ENCODE measurements around the gene CCDC97. TPM values are rescaled to one million over a fixed set of nuclear protein-coding genes. Genes with fewer than 3 reads are reported as not detected.

CCDC97 gene
- total and polyA plus RNA-seq, 5 donors: 12.2 to 22.2 (median 18.1) TPM

DNA sequence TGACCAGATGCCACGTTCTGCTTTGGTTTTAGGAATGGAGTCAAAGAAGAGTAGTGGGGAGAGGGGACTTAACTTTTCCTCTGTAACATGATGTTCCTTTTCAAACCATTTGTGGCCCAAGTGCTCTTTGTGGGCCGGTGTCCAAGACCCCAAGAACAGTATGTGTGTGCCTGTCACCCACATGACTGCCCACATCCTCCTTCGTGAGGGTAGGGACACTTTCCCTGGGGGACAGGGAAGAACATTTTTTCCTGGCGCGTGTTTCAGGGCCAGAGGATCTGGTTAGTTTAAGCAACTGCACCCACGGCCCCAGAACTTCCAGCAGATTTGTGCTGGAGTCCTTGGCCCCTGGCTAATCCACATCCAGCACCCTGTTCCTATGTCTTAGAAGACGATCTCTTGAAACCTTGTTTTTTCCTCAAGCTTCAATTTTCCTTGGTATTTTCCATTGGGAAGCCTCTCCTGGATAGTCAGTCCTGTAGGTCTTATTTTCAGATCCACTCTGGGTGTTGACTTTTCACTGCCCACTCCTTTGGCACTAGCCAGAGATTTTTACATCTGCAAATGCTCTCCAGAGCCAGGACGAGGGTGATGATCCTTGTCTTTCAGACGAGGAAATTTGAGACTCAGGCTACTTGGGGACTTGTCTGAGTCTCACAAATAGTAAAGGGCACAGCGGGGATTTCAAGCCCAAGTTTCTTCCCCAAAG lies 10.8 kb upstream of the CCDC97 start:
- DNase-seq: peak in 2 of 3 donors; percentile 60 to 84
- WGBS: 25% methylated on average over 10 of the region's 10 CpGs
- Histone ChIP-seq H3K27ac (ENCODE audit: low read length) (peak overlapping the region; percentile 96), H3K4me3 (ENCODE audit: low read length) (no peak overlapping the region), H3K27me3 (ENCODE audit: control insufficient read depth, insufficient read depth) (no peaks in the 10 kb centered on the region), H3K4me1 (ENCODE audit: control insufficient read depth, insufficient read depth, low read length) (peaks cover 41% of the 10 kb centered on the region), H3K9me3 (ENCODE audit: control insufficient read depth, low read length) (no peaks in the 10 kb centered on the region)
- ATAC-seq: peak; percentile 10 to 38
- intact Hi-C loops (cut with DNase I): no loop called here

- Histone ChIP-seq H3K4me1 (ENCODE audit: control insufficient read depth, insufficient read depth, low read length) (peaks cover 41% of the 10 kb centered on the region), H3K9me3 (ENCODE audit: control insufficient read depth, low read length) (no peaks in the 10 kb centered on the region), H3K27me3 (ENCODE audit: control insufficient read depth, insufficient read depth) (no peaks in the 10 kb centered on the region), H3K4me3 (ENCODE audit: low read length) (no peak overlapping the region), H3K27ac (ENCODE audit: low read length) (peak overlapping the region; percentile 96)
- ATAC-seq (peak; percentile 56 to 69), DNase-seq (peak; percentile 79 to 88 (median 87))
- intact Hi-C loops (cut with DNase I): loop anchor here in 2 of 4 donors (5.0 kb wide), 2 partner anchors 32 to 87 kb away; no protein-coding TSS in a partner anchor
- 21% methylated on average over 4 of the region's 4 CpGs for WGBS
Measured at GRCh38 chr19:41299755-41300089, 10.2 kb upstream of the CCDC97 start.

DNA sequence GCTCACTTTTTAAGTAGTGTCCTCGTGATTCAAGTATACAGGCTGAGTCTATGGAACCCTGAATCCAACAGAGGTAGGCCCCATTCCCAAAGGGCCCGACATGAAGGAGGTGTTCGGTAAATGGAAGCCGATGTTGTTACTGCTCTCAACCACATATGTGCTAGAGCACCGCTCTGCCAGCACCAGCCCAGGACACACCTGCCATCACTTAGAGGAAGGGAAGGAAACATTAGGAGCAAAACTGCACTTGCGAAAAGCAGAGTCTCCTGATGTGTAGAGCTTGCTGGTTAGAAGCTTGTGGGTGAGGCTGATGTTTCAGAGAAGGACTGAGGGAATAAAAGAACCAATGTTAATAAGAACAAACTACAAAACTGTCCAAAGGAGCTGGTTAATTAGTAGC lies 9.4 kb upstream of the CCDC97 start:
- peak overlapping the region; percentile 66 for H3K27ac ChIP-seq (ENCODE audit: low read length)
- intact Hi-C loops (cut with DNase I): loop anchor here in 2 of 4 donors (5.0 kb wide), 2 partner anchors 33 to 88 kb away; no protein-coding TSS in a partner anchor
- ATAC-seq (no peak), DNase-seq (no peak)
- H3K4me1 ChIP-seq (ENCODE audit: control insufficient read depth, insufficient read depth, low read length): peaks cover 41% of the 10 kb centered on the region
- 72% methylated on average over 6 of the region's 6 CpGs for WGBS
- no peak overlapping the region for H3K4me3 ChIP-seq (ENCODE audit: low read length)
- H3K27me3 ChIP-seq (ENCODE audit: control insufficient read depth, insufficient read depth): no peaks in the 10 kb centered on the region
- no peaks in the 10 kb centered on the region for H3K9me3 ChIP-seq (ENCODE audit: control insufficient read depth, low read length)

- ATAC-seq (no peak), DNase-seq (peak in 1 of 3 donors; percentile 73)
- Histone ChIP-seq H3K4me3 (ENCODE audit: low read length) (no peak overlapping the region), H3K4me1 (ENCODE audit: control insufficient read depth, insufficient read depth, low read length) (peaks cover 27% of the 10 kb centered on the region), H3K9me3 (ENCODE audit: control insufficient read depth, low read length) (no peaks in the 10 kb centered on the region), H3K27ac (ENCODE audit: low read length) (no peak overlapping the region), H3K27me3 (ENCODE audit: control insufficient read depth, insufficient read depth) (no peaks in the 10 kb centered on the region)
- intact Hi-C loops (cut with DNase I): loop anchor here in 2 of 4 donors (5.0 kb wide), 2 partner anchors 35 to 90 kb away; no protein-coding TSS in a partner anchor
- 66% methylated on average over 21 of the region's 21 CpGs for WGBS
Measured at GRCh38 chr19:41302624-41303351, 7.2 kb upstream of the CCDC97 start.

GRCh38 chr19:41303954-41304353 lies 6.0 kb upstream of the CCDC97 start:
- H3K27ac ChIP-seq (ENCODE audit: low read length): no peak overlapping the region
- no peaks in the 10 kb centered on the region for H3K27me3 ChIP-seq (ENCODE audit: control insufficient read depth, insufficient read depth)
- no peak overlapping the region for H3K4me3 ChIP-seq (ENCODE audit: low read length)
- 91% methylated on average over 14 of the region's 14 CpGs for WGBS
- H3K9me3 ChIP-seq (ENCODE audit: control insufficient read depth, low read length): no peaks in the 10 kb centered on the region
- peak in 1 of 3 donors; percentile 73 for DNase-seq
- H3K4me1 ChIP-seq (ENCODE audit: control insufficient read depth, insufficient read depth, low read length): peaks cover 21% of the 10 kb centered on the region
- no peak for ATAC-seq
- intact Hi-C loops (cut with DNase I): loop anchor here in 2 of 4 donors (5.0 kb wide), 2 partner anchors 37 to 92 kb away; no protein-coding TSS in a partner anchor

GRCh38 chr19:41304706-41305483 lies 5.1 kb upstream of the CCDC97 start:
- no peaks in the 10 kb centered on the region for H3K9me3 ChIP-seq (ENCODE audit: control insufficient read depth, low read length)
- H3K4me3 ChIP-seq (ENCODE audit: low read length): no peak overlapping the region
- H3K27me3 ChIP-seq (ENCODE audit: control insufficient read depth, insufficient read depth): no peaks in the 10 kb centered on the region
- intact Hi-C loops (cut with DNase I): loop anchor here (5.0 kb wide), 5 partner anchors 38 to 103 kb away; partner anchors contain the start of gene HNRNPUL1 (in 2 of the 4)
- ATAC-seq (no peak), DNase-seq (no peak)
- peaks cover 15% of the 10 kb centered on the region for H3K4me1 ChIP-seq (ENCODE audit: control insufficient read depth, insufficient read depth, low read length)
- no peak overlapping the region for H3K27ac ChIP-seq (ENCODE audit: low read length)
- 56% methylated on average over 4 of the region's 4 CpGs for WGBS

GRCh38 chr19:41305927-41306793 lies 3.8 kb upstream of the CCDC97 start:
- intact Hi-C loops (cut with DNase I): loop anchor here in 3 of 4 donors (5.0 kb wide), 3 partner anchors 44 to 104 kb away; partner anchors contain the start of gene HNRNPUL1 (in 2 of the 3)
- Histone ChIP-seq H3K4me1 (ENCODE audit: control insufficient read depth, insufficient read depth, low read length) (peaks cover 11% of the 10 kb centered on the region), H3K27ac (ENCODE audit: low read length) (no peak overlapping the region), H3K9me3 (ENCODE audit: control insufficient read depth, low read length) (no peaks in the 10 kb centered on the region), H3K27me3 (ENCODE audit: control insufficient read depth, insufficient read depth) (no peaks in the 10 kb centered on the region), H3K4me3 (ENCODE audit: low read length) (no peak overlapping the region)
- DNase-seq (no peak), ATAC-seq (no peak)
- 74% methylated on average over 13 of the region's 13 CpGs for WGBS

DNA sequence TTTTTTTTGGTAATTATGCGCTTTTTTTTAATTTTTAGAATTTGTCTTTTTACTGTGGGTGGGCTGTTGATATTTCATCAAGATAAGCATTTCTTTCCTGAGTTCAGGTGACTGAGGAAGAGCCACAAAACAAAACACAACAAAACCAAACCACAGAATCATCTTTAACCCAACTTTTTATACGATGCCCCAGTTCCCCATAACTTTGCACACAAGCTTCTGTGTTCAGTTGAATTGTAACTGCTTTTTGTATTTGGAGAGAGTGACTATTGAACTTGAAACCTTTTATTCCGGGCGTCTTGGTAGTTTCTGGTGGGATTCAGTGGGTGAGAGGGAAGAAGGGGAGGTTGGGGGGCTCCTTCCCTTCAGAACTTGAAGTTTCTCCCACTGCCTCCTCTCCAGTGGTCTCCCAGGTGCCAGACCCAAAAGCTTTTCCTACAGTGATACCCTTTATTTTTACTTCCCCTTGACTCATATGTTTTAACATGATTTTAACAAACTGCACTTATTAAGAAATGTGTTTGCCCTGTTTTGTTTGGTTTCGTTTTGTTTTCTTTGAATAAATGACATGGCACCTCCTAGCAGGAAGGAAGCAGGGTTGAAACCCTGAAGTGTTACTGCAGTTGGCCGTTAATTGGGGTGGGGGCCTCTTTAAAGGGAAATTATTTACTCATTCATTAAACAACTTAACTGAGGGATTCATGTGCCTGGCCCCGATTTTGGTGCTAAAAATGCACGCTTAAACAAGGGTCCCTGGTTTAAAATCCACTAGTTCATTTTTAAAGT lies 2.7 kb upstream of the CCDC97 start:
- Histone ChIP-seq H3K9me3 (ENCODE audit: control insufficient read depth, low read length) (no peaks in the 10 kb centered on the region), H3K27ac (ENCODE audit: low read length) (no peak overlapping the region), H3K27me3 (ENCODE audit: control insufficient read depth, insufficient read depth) (no peaks in the 10 kb centered on the region), H3K4me1 (ENCODE audit: control insufficient read depth, insufficient read depth, low read length) (peaks cover 8% of the 10 kb centered on the region), H3K4me3 (ENCODE audit: low read length) (no peak overlapping the region)
- WGBS: 62% methylated on average over 8 of the region's 8 CpGs
- DNase-seq: no peak
- no peak for ATAC-seq
- intact Hi-C loops (cut with DNase I): loop anchor here in 3 of 4 donors (5.0 kb wide), 3 partner anchors 45 to 105 kb away; partner anchors contain the start of gene HNRNPUL1 (in 2 of the 3)

GRCh38 chr19:41307954-41308449 lies 2.0 kb upstream of the CCDC97 start:
- H3K4me1 ChIP-seq (ENCODE audit: control insufficient read depth, insufficient read depth, low read length): peaks cover 8% of the 10 kb centered on the region
- ATAC-seq (peak in 1 of 2 donors; percentile 3), DNase-seq (no peak)
- 40% methylated on average over 4 of the region's 4 CpGs for WGBS
- intact Hi-C loops (cut with DNase I): loop anchor here in 3 of 4 donors (5.0 kb wide), 3 partner anchors 46 to 106 kb away; partner anchors contain the start of gene HNRNPUL1 (in 2 of the 3)
- H3K9me3 ChIP-seq (ENCODE audit: control insufficient read depth, low read length): no peaks in the 10 kb centered on the region
- peak overlapping the region; percentile 86 for H3K27ac ChIP-seq (ENCODE audit: low read length)
- no peaks in the 10 kb centered on the region for H3K27me3 ChIP-seq (ENCODE audit: control insufficient read depth, insufficient read depth)
- H3K4me3 ChIP-seq (ENCODE audit: low read length): no peak overlapping the region

Measured in right cardiac atrium (tissue), 5 donors.